Measurements from ENCODE around the gene KCNH2.
A peak's percentile ranks its signal among the peaks of the same experiment; 100 is the strongest.

The KCNH2 gene

GRCh38 chr7:151011097-151011409 lies 32.9 kb upstream of the KCNH2 start:
- DNase-seq, result no peak

- DNase-seq, result peak; percentile 42
Observed at GRCh38 chr7:151010307-151011096, 32.4 kb upstream of the KCNH2 start.

- no peak for DNase-seq
Observed at GRCh38 chr7:151010037-151010306, 31.9 kb upstream of the KCNH2 start.

- DNase-seq, result no peak
Observed at GRCh38 chr7:151009327-151010036, 31.4 kb upstream of the KCNH2 start.

- DNase-seq, result peak; percentile 45
Observed at GRCh38 chr7:151008511-151009323, 30.6 kb upstream of the KCNH2 start.

GRCh38 chr7:151008143-151008510 lies 30.0 kb upstream of the KCNH2 start:
- no peak for DNase-seq

GRCh38 chr7:151007469-151007898 lies 29.4 kb upstream of the KCNH2 start:
- no peak for DNase-seq

GRCh38 chr7:151006590-151007300 lies 28.6 kb upstream of the KCNH2 start:
- DNase-seq, result no peak

GRCh38 chr7:151005566-151005965 lies 27.4 kb upstream of the KCNH2 start:
- no peak for DNase-seq

- DNase-seq, result peak; percentile 96
Observed at GRCh38 chr7:151003572-151003971, 25.5 kb upstream of the KCNH2 start.

GRCh38 chr7:151001546-151001945 lies 23.4 kb upstream of the KCNH2 start:
- DNase-seq, result no peak

GRCh38 chr7:151000897-151001495 lies 22.9 kb upstream of the KCNH2 start:
- DNase-seq, result no peak

- no peak for DNase-seq
Observed at GRCh38 chr7:150999497-151000230, 21.5 kb upstream of the KCNH2 start.

GRCh38 chr7:150999001-150999400 lies 20.9 kb upstream of the KCNH2 start:
- no peak for DNase-seq

GRCh38 chr7:150998341-150998740 lies 20.2 kb upstream of the KCNH2 start:
- DNase-seq, result no peak

GRCh38 chr7:150997817-150998216 lies 19.7 kb upstream of the KCNH2 start:
- no peak for DNase-seq

- peak; percentile 57 for DNase-seq
Observed at GRCh38 chr7:150997075-150997511, 19.0 kb upstream of the KCNH2 start.

GRCh38 chr7:150996376-150997074 lies 18.4 kb upstream of the KCNH2 start:
- peak; percentile 69 for DNase-seq

GRCh38 chr7:150994838-150995510 lies 16.9 kb upstream of the KCNH2 start:
- DNase-seq, result no peak

GRCh38 chr7:150994141-150994837 lies 16.2 kb upstream of the KCNH2 start:
- peak; percentile 40 for DNase-seq

Data from DMS53 (cell line).